Liver (tissue), 3 donors: ENCODE data around the gene SH3PXD2A.

Experiments
- ATF3 ChIP-seq: IDR thresholded peaks from 2 replicates; pipeline ENCODE4 v1.6.1; 2016; ENCODE audit warnings: antibody characterized with exemption
- CTCF ChIP-seq: fragments of 150-350 bp; IDR thresholded peaks from 2 replicates; pipeline ENCODE4 v1.5.1; 2017; ENCODE audit warnings: improper control_type of control experiment, low read depth, low read length; ENCODE audit not compliant: missing input control
- EGR1 ChIP-seq, 2 donors: IDR thresholded peaks; 2 replicates each; pipeline ENCODE4 v1.6.1; 2016 to 2018; ENCODE audit warnings: antibody characterized with exemption in 2 of 2, low read depth in 2 of 2
- GABPA ChIP-seq, 2 donors: IDR thresholded peaks in 1 of 2; conservative IDR thresholded peaks in 1 of 2; 2 replicates each; pipeline ENCODE4 v1.6.1; 2016; ENCODE audit warnings: antibody characterized with exemption in 2 of 2, mild to moderate bottlenecking in 1 of 2, moderate library complexity in 1 of 2
- JUND ChIP-seq, 2 donors: IDR thresholded peaks; 2 replicates each; pipeline ENCODE4 v1.6.1; 2016; ENCODE audit warnings: antibody characterized with exemption in 2 of 2
- MAX ChIP-seq: IDR thresholded peaks from 2 replicates; pipeline ENCODE4 v1.6.1; 2016; ENCODE audit warnings: antibody characterized with exemption
- SP1 ChIP-seq: IDR thresholded peaks from 2 replicates; pipeline ENCODE4 v1.6.1; 2018; ENCODE audit warnings: antibody characterized with exemption, mild to moderate bottlenecking
- TAF1 ChIP-seq: conservative IDR thresholded peaks from 2 replicates; pipeline ENCODE4 v1.6.1; 2016; ENCODE audit warnings: antibody characterized with exemption, mild to moderate bottlenecking
- donor health status: healthy.
- donor health status: healthy.

GRCh38 chr10:103832806-103833205, 22.6 kb downstream of the SH3PXD2A start:
- TF ChIP-seq EGR1 (IDR thresholded peaks at IDR 0.05; ENCODE audit: low read depth in 2 of 2) (no peak), CTCF (no peak), ATF3 (no peak), JUND (IDR thresholded peaks at IDR 0.05) (no peak), TAF1 (no peak), SP1 (no peak), GABPA (IDR thresholded peaks at IDR 0.05 in 1 of 2, conservative IDR thresholded peaks at IDR 0.05 in 1 of 2) (no peak), MAX (no peak)
